ENCODE results near the gene KIAA1328. TPM values are rescaled to one million over a fixed set of nuclear protein-coding genes. Genes with fewer than 3 reads are reported as not detected.

Gene KIAA1328
- total and polyA plus RNA-seq, 4 experiments from 2014 or later = 6.9 to 15.7 (median 12.8) TPM

DNA sequence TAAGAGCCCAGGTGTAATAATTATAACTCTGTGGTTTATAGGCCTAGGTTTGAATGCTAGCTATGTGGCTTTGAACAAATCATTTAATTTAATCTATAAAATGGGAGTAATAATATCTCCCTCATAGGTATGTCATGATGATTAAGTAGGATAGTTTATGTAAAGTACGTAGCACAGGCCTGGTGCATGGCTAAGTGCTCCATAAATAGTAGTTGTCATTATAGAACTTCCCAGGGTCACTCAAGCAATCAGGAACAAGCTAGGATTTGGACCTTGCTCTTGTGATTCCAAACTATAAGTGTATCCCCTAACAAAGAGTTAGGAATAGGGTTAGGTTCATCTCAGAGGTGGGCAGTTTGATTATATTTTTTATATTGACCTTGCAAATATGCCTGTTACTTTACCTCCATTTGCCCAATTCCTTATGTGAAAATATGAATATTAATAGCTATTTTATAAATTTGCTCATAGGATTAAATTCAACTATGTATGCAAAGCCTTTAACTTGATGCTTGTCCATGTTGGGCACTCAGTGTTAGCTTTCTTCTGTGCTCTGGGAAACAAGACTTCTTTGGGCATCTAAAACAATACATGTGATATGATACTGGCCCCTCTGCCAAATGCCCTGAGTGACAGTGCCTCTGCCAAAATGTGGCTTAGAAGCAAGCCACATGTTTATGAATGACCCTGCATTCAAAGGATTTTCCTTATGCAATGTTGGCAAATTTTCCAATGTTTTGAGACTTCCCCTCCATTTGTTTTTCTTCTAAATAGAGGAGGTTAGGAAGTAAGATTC is 353.6 kb downstream of the KIAA1328 start:
- Histone ChIP-seq H3K4me3 (ENCODE audit: low read length in 2 of 2) (no peak overlapping the region), H3K4me1 (ENCODE audit: insufficient read depth, low read length) (no peaks in the 10 kb centered on the region), H3K27me3 (ENCODE audit: insufficient read depth, low read length) (no peaks in the 10 kb centered on the region), H3K9me3 (ENCODE audit: control insufficient read depth in 1 of 2, low read length in 2 of 2) (no peaks in the 10 kb centered on the region), H3K27ac (ENCODE audit: low read depth, low read length) (no peak overlapping the region), H3K36me3 (ENCODE audit: insufficient read depth, low read length) (no peaks in the 10 kb centered on the region)
- no peak for DNase-seq
- H3K36me3 Mint-ChIP-seq = peaks cover 18 to 29% of the 10 kb centered on the region in 2 donors
- H3K9me3 Mint-ChIP-seq = no peaks in the 10 kb centered on the region
- H3K4me3 Mint-ChIP-seq = no peak overlapping the region
- CTCF ChIA-PET (ENCODE audit: partially characterized antibody) = no interaction called here
- H3K27me3 Mint-ChIP-seq = no peaks in the 10 kb centered on the region
- POLR2A ChIA-PET (ENCODE audit: partially characterized antibody) = no interaction called here
- H3K27ac Mint-ChIP-seq = no peak overlapping the region
- H3K4me1 Mint-ChIP-seq = no peaks in the 10 kb centered on the region
- intact Hi-C loops (cut with micrococcal nuclease) = no loop called here

DNA sequence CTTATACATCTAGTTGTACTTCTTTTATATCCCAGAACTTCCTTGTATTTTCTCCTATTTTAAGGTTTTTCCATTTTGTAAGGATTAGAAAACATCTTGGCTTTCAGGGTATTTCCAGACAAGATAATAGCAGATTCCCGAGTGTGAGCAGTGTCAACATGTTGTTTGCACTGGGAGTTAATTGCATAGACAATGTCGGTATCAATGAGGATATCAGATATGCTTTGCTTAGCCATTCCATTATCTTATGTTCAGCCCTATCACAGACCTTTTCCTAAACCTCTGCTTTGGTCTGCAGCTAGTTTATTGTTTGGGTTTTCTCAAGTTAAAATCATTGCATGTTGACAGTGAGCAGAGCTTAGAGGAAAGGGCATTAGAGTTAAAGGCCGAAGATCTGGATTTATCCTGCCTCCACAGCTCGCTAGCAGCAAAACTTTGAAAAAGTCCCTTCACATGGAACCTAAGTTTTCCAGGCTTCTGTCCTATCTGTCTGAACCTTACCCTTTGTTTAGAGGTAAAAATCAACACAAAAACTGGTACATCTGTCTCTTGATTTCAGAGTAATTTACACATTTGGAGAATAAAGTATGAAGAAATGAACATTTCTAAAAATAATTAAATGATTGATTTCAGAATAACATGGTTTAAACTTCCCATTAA is 355.4 kb downstream of the KIAA1328 start:
- Mint-ChIP-seq H3K9me3 (no peaks in the 10 kb centered on the region), H3K4me3 (no peak overlapping the region), H3K27ac (no peak overlapping the region), H3K36me3 (peaks cover 6 to 30% of the 10 kb centered on the region in 2 donors), H3K4me1 (no peaks in the 10 kb centered on the region), H3K27me3 (no peaks in the 10 kb centered on the region)
- POLR2A ChIA-PET (ENCODE audit: partially characterized antibody) = no interaction called here
- H3K27ac ChIP-seq (ENCODE audit: low read depth, low read length) = no peak overlapping the region
- H3K4me1 ChIP-seq (ENCODE audit: insufficient read depth, low read length) = no peaks in the 10 kb centered on the region
- intact Hi-C loops (cut with micrococcal nuclease) = no loop called here
- CTCF ChIA-PET (ENCODE audit: partially characterized antibody) = no interaction called here
- no peak for DNase-seq
- H3K9me3 ChIP-seq (ENCODE audit: control insufficient read depth in 1 of 2, low read length in 2 of 2) = no peaks in the 10 kb centered on the region
- H3K27me3 ChIP-seq (ENCODE audit: insufficient read depth, low read length) = no peaks in the 10 kb centered on the region
- H3K36me3 ChIP-seq (ENCODE audit: insufficient read depth, low read length) = no peaks in the 10 kb centered on the region
- no peak overlapping the region for H3K4me3 ChIP-seq (ENCODE audit: low read length in 2 of 2)

GRCh38 chr18:37188016-37188791 is 359.3 kb downstream of the KIAA1328 start:
- intact Hi-C loops (cut with micrococcal nuclease) = no loop called here
- Histone ChIP-seq H3K4me3 (ENCODE audit: low read length in 2 of 2) (no peak overlapping the region), H3K4me1 (ENCODE audit: insufficient read depth, low read length) (no peaks in the 10 kb centered on the region), H3K27me3 (ENCODE audit: insufficient read depth, low read length) (no peaks in the 10 kb centered on the region), H3K27ac (ENCODE audit: low read depth, low read length) (no peak overlapping the region), H3K9me3 (ENCODE audit: control insufficient read depth in 1 of 2, low read length in 2 of 2) (no peaks in the 10 kb centered on the region), H3K36me3 (ENCODE audit: insufficient read depth, low read length) (no peaks in the 10 kb centered on the region)
- Mint-ChIP-seq H3K27ac (no peak overlapping the region), H3K27me3 (no peaks in the 10 kb centered on the region), H3K9me3 (no peaks in the 10 kb centered on the region), H3K4me3 (no peak overlapping the region), H3K36me3 (peaks cover 6 to 25% of the 10 kb centered on the region in 2 donors), H3K4me1 (no peaks in the 10 kb centered on the region)
- DNase-seq = no peak
- ChIA-PET POLR2A (ENCODE audit: partially characterized antibody) (no interaction called here), CTCF (ENCODE audit: partially characterized antibody) (no interaction called here)

DNA sequence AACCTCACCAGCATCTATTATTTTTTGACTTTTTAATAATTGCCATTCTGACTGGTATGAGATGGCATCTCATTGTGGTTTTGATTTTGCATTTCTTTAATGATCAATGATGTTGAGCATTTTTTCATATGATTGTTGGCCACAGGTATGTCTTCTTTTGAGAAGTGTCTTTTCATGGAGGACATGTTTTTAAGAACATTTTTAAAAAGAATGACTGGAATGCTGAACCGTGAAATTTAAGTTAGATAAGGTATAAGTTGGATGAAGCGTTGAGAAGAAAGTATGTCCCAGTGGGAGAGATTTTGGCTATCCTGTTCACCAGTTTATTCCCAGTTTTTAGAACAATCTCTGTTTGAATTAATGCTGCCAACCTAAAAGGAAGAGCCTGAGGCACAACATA is 370.8 kb downstream of the KIAA1328 start:
- CTCF ChIA-PET (ENCODE audit: partially characterized antibody) = no interaction called here
- Histone ChIP-seq H3K36me3 (ENCODE audit: insufficient read depth, low read length) (no peaks in the 10 kb centered on the region), H3K27me3 (ENCODE audit: insufficient read depth, low read length) (no peaks in the 10 kb centered on the region), H3K27ac (ENCODE audit: low read depth, low read length) (no peak overlapping the region), H3K4me1 (ENCODE audit: insufficient read depth, low read length) (no peaks in the 10 kb centered on the region), H3K9me3 (ENCODE audit: control insufficient read depth in 1 of 2, low read length in 2 of 2) (no peaks in the 10 kb centered on the region), H3K4me3 (ENCODE audit: low read length in 2 of 2) (no peak overlapping the region)
- no peaks in the 10 kb centered on the region for H3K4me1 Mint-ChIP-seq
- peak overlapping the region in 1 of 7 donors; percentile 29 for H3K27ac Mint-ChIP-seq
- no peak overlapping the region for H3K4me3 Mint-ChIP-seq
- intact Hi-C loops (cut with micrococcal nuclease) = no loop called here
- H3K27me3 Mint-ChIP-seq = no peaks in the 10 kb centered on the region
- DNase-seq = no peak
- peaks cover 0 to 68% (median 35%) of the 10 kb centered on the region in 8 donors for H3K9me3 Mint-ChIP-seq
- POLR2A ChIA-PET (ENCODE audit: partially characterized antibody) = no interaction called here
- peaks cover 42 to 48% of the 10 kb centered on the region in 2 donors for H3K36me3 Mint-ChIP-seq

- intact Hi-C loops (cut with micrococcal nuclease) = no loop called here
- Mint-ChIP-seq H3K27me3 (no peaks in the 10 kb centered on the region), H3K4me1 (no peaks in the 10 kb centered on the region), H3K27ac (no peak overlapping the region), H3K4me3 (no peak overlapping the region), H3K9me3 (peaks cover 0 to 34% (median 14%) of the 10 kb centered on the region in 8 donors), H3K36me3 (peaks cover 19 to 29% of the 10 kb centered on the region in 2 donors)
- no peak overlapping the region for H3K4me3 ChIP-seq (ENCODE audit: low read length in 2 of 2)
- H3K27ac ChIP-seq (ENCODE audit: low read depth, low read length) = no peak overlapping the region
- ChIA-PET CTCF (ENCODE audit: partially characterized antibody) (no interaction called here), POLR2A (ENCODE audit: partially characterized antibody) (no interaction called here)
- H3K9me3 ChIP-seq (ENCODE audit: control insufficient read depth in 1 of 2, low read length in 2 of 2) = no peaks in the 10 kb centered on the region
- H3K36me3 ChIP-seq (ENCODE audit: insufficient read depth, low read length) = no peaks in the 10 kb centered on the region
- no peaks in the 10 kb centered on the region for H3K4me1 ChIP-seq (ENCODE audit: insufficient read depth, low read length)
- no peaks in the 10 kb centered on the region for H3K27me3 ChIP-seq (ENCODE audit: insufficient read depth, low read length)
- no peak for DNase-seq
Measured at GRCh38 chr18:37207343-37207742, 378.4 kb downstream of the KIAA1328 start.

DNA sequence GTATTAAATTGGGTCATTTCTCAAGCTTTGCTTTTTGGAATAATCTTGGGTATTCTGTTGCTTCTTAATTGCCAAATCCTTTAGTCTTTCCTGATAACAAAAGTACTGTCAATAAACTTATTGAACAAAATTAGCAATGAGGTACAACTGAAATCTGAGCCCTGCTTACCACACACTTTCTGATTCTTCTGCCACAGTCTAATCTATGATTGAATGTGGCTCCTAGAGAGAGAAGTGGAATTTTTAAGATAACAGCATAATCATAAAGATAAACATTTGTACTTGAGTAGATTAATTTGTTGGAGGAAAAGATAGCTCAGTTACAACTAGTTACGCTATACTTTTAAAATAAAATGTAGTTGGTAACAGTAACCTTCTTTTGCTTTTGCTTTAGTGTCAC is 381.9 kb downstream of the KIAA1328 start:
- Mint-ChIP-seq H3K36me3 (peaks cover 23 to 24% of the 10 kb centered on the region in 2 donors), H3K27ac (no peak overlapping the region), H3K9me3 (peaks cover 3 to 27% (median 16%) of the 10 kb centered on the region in 8 donors), H3K4me1 (no peaks in the 10 kb centered on the region), H3K27me3 (no peaks in the 10 kb centered on the region), H3K4me3 (no peak overlapping the region)
- intact Hi-C loops (cut with micrococcal nuclease) = no loop called here
- Histone ChIP-seq H3K36me3 (ENCODE audit: insufficient read depth, low read length) (no peaks in the 10 kb centered on the region), H3K4me1 (ENCODE audit: insufficient read depth, low read length) (no peaks in the 10 kb centered on the region), H3K4me3 (ENCODE audit: low read length in 2 of 2) (no peak overlapping the region), H3K9me3 (ENCODE audit: control insufficient read depth in 1 of 2, low read length in 2 of 2) (no peaks in the 10 kb centered on the region), H3K27me3 (ENCODE audit: insufficient read depth, low read length) (no peaks in the 10 kb centered on the region), H3K27ac (ENCODE audit: low read depth, low read length) (no peak overlapping the region)
- ChIA-PET CTCF (ENCODE audit: partially characterized antibody) (no interaction called here), POLR2A (ENCODE audit: partially characterized antibody) (no interaction called here)
- no peak for DNase-seq

DNA sequence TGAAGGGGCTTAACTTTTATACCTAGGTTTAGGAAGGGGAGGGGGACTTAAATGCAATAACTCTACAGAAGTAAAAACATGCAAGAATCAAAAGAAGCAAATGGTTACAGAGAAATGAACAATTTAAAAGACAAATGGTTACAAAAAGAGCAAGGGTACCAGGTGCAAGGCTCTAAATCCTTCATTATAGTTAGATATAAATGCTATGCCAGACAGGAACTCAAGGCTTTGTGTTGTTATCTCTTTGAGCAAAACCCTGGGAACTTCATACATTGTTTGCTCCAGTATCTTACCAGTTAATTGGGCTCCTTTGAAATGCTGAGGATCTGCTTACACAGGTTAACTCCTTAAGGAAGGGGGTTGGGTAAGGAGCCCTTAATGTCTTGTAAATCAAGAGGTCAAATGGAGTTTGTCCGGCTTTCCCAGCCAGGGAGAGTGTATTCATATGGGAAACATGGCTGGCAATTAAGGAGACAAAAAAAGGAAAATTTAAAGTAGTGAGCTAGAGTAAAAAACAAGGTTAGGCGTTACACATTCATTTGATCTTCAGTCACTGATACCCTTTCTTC is 389.2 kb downstream of the KIAA1328 start:
- no peaks in the 10 kb centered on the region for H3K4me1 ChIP-seq (ENCODE audit: insufficient read depth, low read length)
- intact Hi-C loops (cut with micrococcal nuclease) = no loop called here
- Mint-ChIP-seq H3K4me3 (no peak overlapping the region), H3K27ac (no peak overlapping the region), H3K4me1 (peaks cover 0 to 6% (median 0%) of the 10 kb centered on the region in 4 donors), H3K9me3 (peaks cover 0 to 35% (median 15%) of the 10 kb centered on the region in 8 donors), H3K27me3 (no peaks in the 10 kb centered on the region), H3K36me3 (peaks cover 23 to 42% of the 10 kb centered on the region in 2 donors)
- H3K4me3 ChIP-seq (ENCODE audit: low read length in 2 of 2) = no peak overlapping the region
- H3K27ac ChIP-seq (ENCODE audit: low read depth, low read length) = no peak overlapping the region
- POLR2A ChIA-PET (ENCODE audit: partially characterized antibody) = no interaction called here
- no peaks in the 10 kb centered on the region for H3K9me3 ChIP-seq (ENCODE audit: control insufficient read depth in 1 of 2, low read length in 2 of 2)
- H3K27me3 ChIP-seq (ENCODE audit: insufficient read depth, low read length) = no peaks in the 10 kb centered on the region
- no peaks in the 10 kb centered on the region for H3K36me3 ChIP-seq (ENCODE audit: insufficient read depth, low read length)
- CTCF ChIA-PET (ENCODE audit: partially characterized antibody) = no interaction called here
- DNase-seq = no peak
